Transverse colon (tissue), 4 donors: ENCODE data around the gene UNK.
"Not testable (repeated sequence)": the region's sequence is repeated elsewhere in the genome, so short reads cannot be mapped to it uniquely, and the experiment has no call there.

Experiments used
- CTCF ChIP-seq, 5 experiments: fragments of 200-600 bp in 3 of 5; fragments of 450-650 bp in 2 of 5; sonication (generic) in 3 of 5; IDR thresholded peaks; 1 replicate in 2 of 5; 2 replicates in 3 of 5; pipeline ENCODE4 v1.5.1; 2016 to 2017; ENCODE audit warnings: antibody characterized with exemption in 5 of 5, inconsistent platforms in 3 of 5, mild to moderate bottlenecking in 2 of 5, moderate library complexity in 1 of 5
- EP300 ChIP-seq: sonication (generic); formaldehyde crosslinking; IDR thresholded peaks from one replicate; pipeline ENCODE4 v1.6.1; 2017; ENCODE audit warnings: antibody characterized with exemption, low read depth
- POLR2A ChIP-seq: fragments of 450-650 bp; IDR thresholded peaks from one replicate; pipeline ENCODE4 v1.6.1; 2016; ENCODE audit warnings: antibody characterized with exemption, mild to moderate bottlenecking, moderate library complexity
- POLR2AphosphoS5 ChIP-seq, 3 donors: sonication (generic); formaldehyde crosslinking; IDR thresholded peaks; one replicate each; pipeline ENCODE4 v1.6.1; 2016; ENCODE audit warnings: antibody characterized with exemption in 3 of 3

- TF ChIP-seq CTCF (IDR thresholded peaks at IDR 0.05); POLR2AphosphoS5 (IDR thresholded peaks at IDR 0.05); POLR2A; EP300: not testable (repeated sequence)
These were observed 81.0 kb downstream of the UNK start for GRCh38 chr17:75865404-75866188.
